HCT116 (cell line): ENCODE results near the gene CDC42EP1.

Experiments used
- ATF3 ChIP-seq: IDR thresholded peaks from 2 replicates; pipeline ENCODE4 v1.6.1; 2012
- EGR1 ChIP-seq: IDR thresholded peaks from 2 replicates; pipeline ENCODE4 v1.6.1; 2012; ENCODE audit warnings: low read depth
- ELF1 ChIP-seq: IDR thresholded peaks from 2 replicates; pipeline ENCODE4 v1.6.1; 2012; ENCODE audit warnings: low read depth, borderline replicate concordance
- EZH2 ChIP-seq: fragments of 200-600 bp; sonication (generic); IDR thresholded peaks from 2 replicates; pipeline ENCODE4 v1.6.1; 2017; ENCODE audit warnings: antibody characterized with exemption, mixed run types
- POLR2A ChIP-seq: IDR thresholded peaks from 2 replicates; pipeline ENCODE4 v1.7.0; 2011; ENCODE audit warnings: borderline replicate concordance; ENCODE audit not compliant: insufficient read depth, insufficient read length; ENCODE audit errors: extremely low read depth
- POLR2AphosphoS5 ChIP-seq: IDR thresholded peaks from 2 replicates; pipeline ENCODE4 v1.6.1; 2011; ENCODE audit warnings: mild to moderate bottlenecking, low read depth, low read length, moderate library complexity
- RAD21 ChIP-seq: IDR thresholded peaks from 2 replicates; pipeline ENCODE4 v1.6.1; 2012; ENCODE audit warnings: low read depth, mild to moderate bottlenecking
- SP1 ChIP-seq: IDR thresholded peaks from 2 replicates; pipeline ENCODE4 v1.6.1; 2012; ENCODE audit warnings: low read depth
- TCF7L2 ChIP-seq: IDR thresholded peaks from 2 replicates; pipeline ENCODE4 v1.7.0; 2011; ENCODE audit warnings: borderline replicate concordance, inconsistent platforms; ENCODE audit not compliant: insufficient read depth, insufficient read length; ENCODE audit errors: extremely low read depth
- YY1 ChIP-seq: IDR thresholded peaks from 2 replicates; pipeline ENCODE4 v1.6.1; 2011; ENCODE audit warnings: low read length, low read depth, moderate library complexity, mild to moderate bottlenecking; ENCODE audit not compliant: insufficient replicate concordance; ENCODE audit errors: extremely low read depth
- ZFX ChIP-seq: fragments of 450-650 bp; IDR thresholded peaks from 2 replicates; pipeline ENCODE4 v1.6.1; 2017
- ZNF274 ChIP-seq: fragments of 200-500 bp; sonication (Bioruptor generic); IDR thresholded peaks from 2 replicates; pipeline ENCODE4 v1.6.1; 2014; ENCODE audit warnings: mild to moderate bottlenecking, low read depth, low read length, inconsistent platforms
- TF ChIP-seq, protein P1 (sequence below), 3 experiments: fragments of 200-600 bp in 1 of 3; sonication (generic) in 1 of 3; IDR thresholded peaks in 2 of 3; conservative IDR thresholded peaks in 1 of 3; 2 replicates each; pipeline ENCODE4 v1.5.1; 2012 to 2017; ENCODE audit warnings: low read depth in 2 of 3, low read length in 2 of 3, antibody characterized with exemption in 1 of 3, borderline replicate concordance in 1 of 3, control low read depth in 1 of 3, mild to moderate bottlenecking in 1 of 3, mixed read lengths in 1 of 3, mixed run types in 1 of 3, moderate library complexity in 1 of 3; ENCODE audit not compliant: insufficient read depth in 1 of 3
- TF ChIP-seq, protein P2 (sequence below): IDR thresholded peaks from 2 replicates; pipeline ENCODE4 v1.6.1; 2012

GRCh38 chr22:37558815-37559214, 1.5 kb upstream of the CDC42EP1 start:
- no peak for TF ChIP-seq EZH2
- TF ChIP-seq, protein P1, sequence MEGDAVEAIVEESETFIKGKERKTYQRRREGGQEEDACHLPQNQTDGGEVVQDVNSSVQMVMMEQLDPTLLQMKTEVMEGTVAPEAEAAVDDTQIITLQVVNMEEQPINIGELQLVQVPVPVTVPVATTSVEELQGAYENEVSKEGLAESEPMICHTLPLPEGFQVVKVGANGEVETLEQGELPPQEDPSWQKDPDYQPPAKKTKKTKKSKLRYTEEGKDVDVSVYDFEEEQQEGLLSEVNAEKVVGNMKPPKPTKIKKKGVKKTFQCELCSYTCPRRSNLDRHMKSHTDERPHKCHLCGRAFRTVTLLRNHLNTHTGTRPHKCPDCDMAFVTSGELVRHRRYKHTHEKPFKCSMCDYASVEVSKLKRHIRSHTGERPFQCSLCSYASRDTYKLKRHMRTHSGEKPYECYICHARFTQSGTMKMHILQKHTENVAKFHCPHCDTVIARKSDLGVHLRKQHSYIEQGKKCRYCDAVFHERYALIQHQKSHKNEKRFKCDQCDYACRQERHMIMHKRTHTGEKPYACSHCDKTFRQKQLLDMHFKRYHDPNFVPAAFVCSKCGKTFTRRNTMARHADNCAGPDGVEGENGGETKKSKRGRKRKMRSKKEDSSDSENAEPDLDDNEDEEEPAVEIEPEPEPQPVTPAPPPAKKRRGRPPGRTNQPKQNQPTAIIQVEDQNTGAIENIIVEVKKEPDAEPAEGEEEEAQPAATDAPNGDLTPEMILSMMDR (IDR thresholded peaks at IDR 0.05 in 2 of 3, conservative IDR thresholded peaks at IDR 0.05 in 1 of 3; ENCODE audit: borderline replicate concordance in 1 of 3, insufficient read depth in 1 of 3, low read depth in 2 of 3, low read length in 2 of 3): no peak
- TF ChIP-seq TCF7L2: no peak
- no peak for TF ChIP-seq ATF3
- TF ChIP-seq SP1: no peak
- no peak for TF ChIP-seq POLR2A
- TF ChIP-seq, protein P2, sequence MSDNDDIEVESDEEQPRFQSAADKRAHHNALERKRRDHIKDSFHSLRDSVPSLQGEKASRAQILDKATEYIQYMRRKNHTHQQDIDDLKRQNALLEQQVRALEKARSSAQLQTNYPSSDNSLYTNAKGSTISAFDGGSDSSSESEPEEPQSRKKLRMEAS: no peak
- TF ChIP-seq POLR2AphosphoS5: no peak
- no peak for TF ChIP-seq ZFX
- TF ChIP-seq EGR1: no peak
- no peak for TF ChIP-seq RAD21
- no peak for TF ChIP-seq YY1
- no peak for TF ChIP-seq ELF1
- TF ChIP-seq ZNF274: no peak
